Measurements from ENCODE around the gene LRRC37B.
"Not testable (repeated sequence)": the region's sequence is repeated elsewhere in the genome, so short reads cannot be mapped to it uniquely, and the experiment has no call there.

The LRRC37B gene

GRCh38 chr17:32099686-32100085 is 92.5 kb downstream of the LRRC37B start:
- TF ChIP-seq CTCF (IDR thresholded peaks at IDR 0.05; ENCODE audit: extremely low read depth, insufficient read depth, missing control alignments), result no peak
- in situ Hi-C loops (cut with MboI; ENCODE audit: low pct_unique_long_range_greater_than_20kb, low sequenced_read_pairs, unreplicated experiment), result no loop called here
- no peak for DNase-seq (ENCODE audit: low spot score)

GRCh38 chr17:32100323-32100722 is 93.1 kb downstream of the LRRC37B start:
- in situ Hi-C loops (cut with MboI; ENCODE audit: low pct_unique_long_range_greater_than_20kb, low sequenced_read_pairs, unreplicated experiment); DNase-seq (ENCODE audit: low spot score): not testable (repeated sequence)

- TF ChIP-seq CTCF (IDR thresholded peaks at IDR 0.05; ENCODE audit: extremely low read depth, insufficient read depth, missing control alignments), result no peak
- no peak for DNase-seq (ENCODE audit: low spot score)
- in situ Hi-C loops (cut with MboI; ENCODE audit: low pct_unique_long_range_greater_than_20kb, low sequenced_read_pairs, unreplicated experiment), result no loop called here
Observed at GRCh38 chr17:32100971-32101631, 93.9 kb downstream of the LRRC37B start.

GRCh38 chr17:32102172-32102571 is 95.0 kb downstream of the LRRC37B start:
- in situ Hi-C loops (cut with MboI; ENCODE audit: low pct_unique_long_range_greater_than_20kb, low sequenced_read_pairs, unreplicated experiment), result no loop called here
- TF ChIP-seq CTCF (IDR thresholded peaks at IDR 0.05; ENCODE audit: extremely low read depth, insufficient read depth, missing control alignments), result no peak
- DNase-seq (ENCODE audit: low spot score), result no peak

- no peak for DNase-seq (ENCODE audit: low spot score)
- in situ Hi-C loops (cut with MboI; ENCODE audit: low pct_unique_long_range_greater_than_20kb, low sequenced_read_pairs, unreplicated experiment), result no loop called here
- TF ChIP-seq CTCF (IDR thresholded peaks at IDR 0.05; ENCODE audit: extremely low read depth, insufficient read depth, missing control alignments), result no peak
Observed at GRCh38 chr17:32102646-32103186, 95.5 kb downstream of the LRRC37B start.
